ENCODE data around the gene CAMK2D.

The CAMK2D gene

GRCh38 chr4:113437129-113437528, 324.4 kb downstream of the CAMK2D start:
- Histone ChIP-seq H2AK5ac (ENCODE audit: low read depth, low read length) (no peak overlapping the region), H3K27me3 (ENCODE audit: control insufficient read depth in 3 of 3, insufficient read depth in 3 of 3, low read depth in 1 of 3, low read length in 3 of 3) (no peaks in the 10 kb centered on the region), H3K9me3 (replicated peaks in 1 of 2; ENCODE audit: control insufficient read depth in 2 of 2, insufficient read depth in 1 of 2, low read depth in 1 of 2, low read length in 2 of 2) (no peaks in the 10 kb centered on the region), H2AFZ (ENCODE audit: low read length) (peak overlapping the region; percentile 81), H2BK15ac (ENCODE audit: low read length) (no peak overlapping the region), H3K4me2 (ENCODE audit: insufficient read depth, low read length, poor library complexity, severe bottlenecking) (no peak overlapping the region), H3K18ac (ENCODE audit: low read length) (no peak overlapping the region), H2BK5ac (ENCODE audit: low read length) (no peak overlapping the region), H3K4me3 (ENCODE audit: low read length in 2 of 2) (no peak overlapping the region), H3K36me3 (replicated peaks in 1 of 2; ENCODE audit: control insufficient read depth in 2 of 2, insufficient read depth in 2 of 2, low read length in 2 of 2) (no peaks in the 10 kb centered on the region), H3K4ac (ENCODE audit: low read length) (no peak overlapping the region), H3K14ac (ENCODE audit: low read length) (no peak overlapping the region), H4K8ac (ENCODE audit: low read depth, low read length) (no peak overlapping the region), H3K9ac (ENCODE audit: low read depth, low read length, poor library complexity) (no peak overlapping the region), H3K23ac (ENCODE audit: low read depth, low read length, poor library complexity) (no peak overlapping the region), H3K4me1 (ENCODE audit: control insufficient read depth in 2 of 2, insufficient read depth in 1 of 2, low read depth in 1 of 2, low read length in 2 of 2) (peaks cover 4 to 15% of the 10 kb centered on the region in 2 donors), H4K91ac (ENCODE audit: low read depth, low read length, poor library complexity) (no peak overlapping the region), H2BK12ac (ENCODE audit: low read length) (no peak overlapping the region), H2BK120ac (ENCODE audit: low read depth, low read length) (no peak overlapping the region), H3K79me1 (ENCODE audit: low read depth, low read length) (no peaks in the 10 kb centered on the region), H3K27ac (replicated peaks; ENCODE audit: low read length) (no peak overlapping the region)
- no peak for DNase-seq (ENCODE audit: low spot score)
- WGBS, 2 donors (ENCODE audit: extremely low coverage in 2 of 2, insufficient read length in 2 of 2, insufficient replicate concordance in 1 of 2) = no CpG with 5 or more reads among the region's 3 CpGs

- Histone ChIP-seq H3K27ac (replicated peaks; ENCODE audit: low read length) (peak overlapping the region; percentile 26), H3K4me1 (ENCODE audit: control insufficient read depth in 2 of 2, insufficient read depth in 1 of 2, low read depth in 1 of 2, low read length in 2 of 2) (peaks cover 2 to 15% of the 10 kb centered on the region in 2 donors), H2AK5ac (ENCODE audit: low read depth, low read length) (no peak overlapping the region), H3K23ac (ENCODE audit: low read depth, low read length, poor library complexity) (no peak overlapping the region), H4K91ac (ENCODE audit: low read depth, low read length, poor library complexity) (no peak overlapping the region), H2BK120ac (ENCODE audit: low read depth, low read length) (no peak overlapping the region), H2AFZ (ENCODE audit: low read length) (peak overlapping the region; percentile 81), H2BK12ac (ENCODE audit: low read length) (no peak overlapping the region), H3K9me3 (replicated peaks in 1 of 2; ENCODE audit: control insufficient read depth in 2 of 2, insufficient read depth in 1 of 2, low read depth in 1 of 2, low read length in 2 of 2) (no peaks in the 10 kb centered on the region), H2BK5ac (ENCODE audit: low read length) (no peak overlapping the region), H3K4me2 (ENCODE audit: insufficient read depth, low read length, poor library complexity, severe bottlenecking) (no peak overlapping the region), H3K79me1 (ENCODE audit: low read depth, low read length) (no peaks in the 10 kb centered on the region), H3K9ac (ENCODE audit: low read depth, low read length, poor library complexity) (no peak overlapping the region), H3K27me3 (ENCODE audit: control insufficient read depth in 3 of 3, insufficient read depth in 3 of 3, low read depth in 1 of 3, low read length in 3 of 3) (no peaks in the 10 kb centered on the region), H3K4ac (ENCODE audit: low read length) (no peak overlapping the region), H3K4me3 (ENCODE audit: low read length in 2 of 2) (no peak overlapping the region), H3K14ac (ENCODE audit: low read length) (no peak overlapping the region), H4K8ac (ENCODE audit: low read depth, low read length) (no peak overlapping the region), H3K36me3 (replicated peaks in 1 of 2; ENCODE audit: control insufficient read depth in 2 of 2, insufficient read depth in 2 of 2, low read length in 2 of 2) (no peaks in the 10 kb centered on the region), H2BK15ac (ENCODE audit: low read length) (no peak overlapping the region), H3K18ac (ENCODE audit: low read length) (no peak overlapping the region)
- no peak for DNase-seq (ENCODE audit: low spot score)
- no CpG with 5 or more reads among the region's 3 CpGs for WGBS, 2 donors (ENCODE audit: extremely low coverage in 2 of 2, insufficient read length in 2 of 2, insufficient replicate concordance in 1 of 2)
Measured at GRCh38 chr4:113436360-113436759, 325.2 kb downstream of the CAMK2D start.

- no CpG with 5 or more reads among the region's 7 CpGs for WGBS, 2 donors (ENCODE audit: extremely low coverage in 2 of 2, insufficient read length in 2 of 2, insufficient replicate concordance in 1 of 2)
- Histone ChIP-seq H2BK12ac (ENCODE audit: low read length) (no peak overlapping the region), H3K23ac (ENCODE audit: low read depth, low read length, poor library complexity) (no peak overlapping the region), H3K4me1 (ENCODE audit: control insufficient read depth in 2 of 2, insufficient read depth in 1 of 2, low read depth in 1 of 2, low read length in 2 of 2) (peaks cover 2 to 15% of the 10 kb centered on the region in 2 donors), H2BK120ac (ENCODE audit: low read depth, low read length) (no peak overlapping the region), H3K36me3 (replicated peaks in 1 of 2; ENCODE audit: control insufficient read depth in 2 of 2, insufficient read depth in 2 of 2, low read length in 2 of 2) (no peaks in the 10 kb centered on the region), H3K4me2 (ENCODE audit: insufficient read depth, low read length, poor library complexity, severe bottlenecking) (no peak overlapping the region), H4K8ac (ENCODE audit: low read depth, low read length) (no peak overlapping the region), H3K18ac (ENCODE audit: low read length) (no peak overlapping the region), H3K9ac (ENCODE audit: low read depth, low read length, poor library complexity) (no peak overlapping the region), H3K14ac (ENCODE audit: low read length) (no peak overlapping the region), H2BK5ac (ENCODE audit: low read length) (no peak overlapping the region), H2BK15ac (ENCODE audit: low read length) (no peak overlapping the region), H3K27me3 (ENCODE audit: control insufficient read depth in 3 of 3, insufficient read depth in 3 of 3, low read depth in 1 of 3, low read length in 3 of 3) (no peaks in the 10 kb centered on the region), H3K79me1 (ENCODE audit: low read depth, low read length) (no peaks in the 10 kb centered on the region), H3K4ac (ENCODE audit: low read length) (no peak overlapping the region), H4K91ac (ENCODE audit: low read depth, low read length, poor library complexity) (no peak overlapping the region), H2AK5ac (ENCODE audit: low read depth, low read length) (no peak overlapping the region), H3K27ac (replicated peaks; ENCODE audit: low read length) (no peak overlapping the region), H3K9me3 (replicated peaks in 1 of 2; ENCODE audit: control insufficient read depth in 2 of 2, insufficient read depth in 1 of 2, low read depth in 1 of 2, low read length in 2 of 2) (no peaks in the 10 kb centered on the region), H3K4me3 (ENCODE audit: low read length in 2 of 2) (no peak overlapping the region), H2AFZ (ENCODE audit: low read length) (peak overlapping the region; percentile 81)
- no peak for DNase-seq (ENCODE audit: low spot score)
Measured at GRCh38 chr4:113435893-113436292, 325.6 kb downstream of the CAMK2D start.

GRCh38 chr4:113434247-113434587, 327.3 kb downstream of the CAMK2D start:
- Histone ChIP-seq H3K18ac (ENCODE audit: low read length) (no peak overlapping the region), H3K27ac (replicated peaks; ENCODE audit: low read length) (no peak overlapping the region), H4K91ac (ENCODE audit: low read depth, low read length, poor library complexity) (no peak overlapping the region), H3K14ac (ENCODE audit: low read length) (no peak overlapping the region), H3K9me3 (replicated peaks in 1 of 2; ENCODE audit: control insufficient read depth in 2 of 2, insufficient read depth in 1 of 2, low read depth in 1 of 2, low read length in 2 of 2) (no peaks in the 10 kb centered on the region), H3K4ac (ENCODE audit: low read length) (no peak overlapping the region), H3K9ac (ENCODE audit: low read depth, low read length, poor library complexity) (no peak overlapping the region), H2BK15ac (ENCODE audit: low read length) (no peak overlapping the region), H2AFZ (ENCODE audit: low read length) (no peak overlapping the region), H2BK120ac (ENCODE audit: low read depth, low read length) (no peak overlapping the region), H4K8ac (ENCODE audit: low read depth, low read length) (no peak overlapping the region), H3K4me1 (ENCODE audit: control insufficient read depth in 2 of 2, insufficient read depth in 1 of 2, low read depth in 1 of 2, low read length in 2 of 2) (peaks cover 2 to 15% of the 10 kb centered on the region in 2 donors), H3K79me1 (ENCODE audit: low read depth, low read length) (no peaks in the 10 kb centered on the region), H3K23ac (ENCODE audit: low read depth, low read length, poor library complexity) (no peak overlapping the region), H3K27me3 (ENCODE audit: control insufficient read depth in 3 of 3, insufficient read depth in 3 of 3, low read depth in 1 of 3, low read length in 3 of 3) (no peaks in the 10 kb centered on the region), H3K36me3 (replicated peaks in 1 of 2; ENCODE audit: control insufficient read depth in 2 of 2, insufficient read depth in 2 of 2, low read length in 2 of 2) (no peaks in the 10 kb centered on the region), H2BK12ac (ENCODE audit: low read length) (no peak overlapping the region), H2BK5ac (ENCODE audit: low read length) (no peak overlapping the region), H3K4me2 (ENCODE audit: insufficient read depth, low read length, poor library complexity, severe bottlenecking) (no peak overlapping the region), H3K4me3 (ENCODE audit: low read length in 2 of 2) (no peak overlapping the region), H2AK5ac (ENCODE audit: low read depth, low read length) (no peak overlapping the region)
- no CpG with 5 or more reads among the region's 3 CpGs for WGBS, 2 donors (ENCODE audit: extremely low coverage in 2 of 2, insufficient read length in 2 of 2, insufficient replicate concordance in 1 of 2)
- DNase-seq (ENCODE audit: low spot score) = no peak
